HepG2 (cell line): ENCODE data around the gene TM4SF20. TPM values are rescaled to one million over a fixed set of nuclear protein-coding genes. Genes with fewer than 3 reads are reported as not detected.

Source experiments
- BATF2 ChIP-seq: sonication (generic); formaldehyde crosslinking; IDR thresholded peaks from 2 replicates; pipeline ENCODE4 v1.8.0; 2022; ENCODE audit warnings: mild to moderate bottlenecking, missing genetic modification reagents, moderate library complexity
- CREM ChIP-seq, 2 experiments: sonication (generic) in 1 of 2; formaldehyde crosslinking in 1 of 2; IDR thresholded peaks; 2 replicates each; pipeline versions ENCODE4 v1.4.0 to v1.6.1; 2016 to 2020; ENCODE audit warnings: antibody characterized with exemption in 1 of 2, mild to moderate bottlenecking in 1 of 2, missing genetic modification reagents in 1 of 2
- CTCF ChIP-seq: sonication (generic); formaldehyde crosslinking; IDR thresholded peaks from 2 replicates; pipeline ENCODE4 v1.5.0; 2020; ENCODE audit warnings: mild to moderate bottlenecking, missing genetic modification reagents, moderate library complexity
- HBP1 ChIP-seq: IDR thresholded peaks from 2 replicates; pipeline ENCODE4 v1.6.1; 2016; ENCODE audit warnings: low read depth, control low read depth
- HNRNPUL1 ChIP-seq: fragments of 200-400 bp; formaldehyde crosslinking; IDR thresholded peaks from 2 replicates; pipeline ENCODE4 v1.6.1; 2017; ENCODE audit warnings: low read depth, mild to moderate bottlenecking, low read length, moderate library complexity
- MEF2D ChIP-seq: sonication (generic); formaldehyde crosslinking; IDR thresholded peaks from 2 replicates; pipeline ENCODE4 v1.5.1; 2020; ENCODE audit warnings: mild to moderate bottlenecking, missing genetic modification reagents
- NKX3-1 ChIP-seq: sonication (generic); formaldehyde crosslinking; IDR thresholded peaks from 2 replicates; pipeline ENCODE4 v1.5.0; 2020; ENCODE audit warnings: missing genetic modification reagents
- PRDM15 ChIP-seq: sonication (generic); formaldehyde crosslinking; IDR thresholded peaks from 2 replicates; pipeline ENCODE4 v1.4.0; 2020; ENCODE audit warnings: missing genetic modification reagents
- RERE ChIP-seq: IDR thresholded peaks from 2 replicates; pipeline ENCODE4 v1.6.1; 2016; ENCODE audit warnings: low read depth, missing genetic modification reagents, missing compliant biosample characterization
- SRSF9 ChIP-seq: fragments of 200-400 bp; formaldehyde crosslinking; IDR thresholded peaks from 2 replicates; pipeline ENCODE4 v1.6.1; 2018; ENCODE audit warnings: borderline replicate concordance, mild to moderate bottlenecking, low read depth, low read length; ENCODE audit not compliant: insufficient read depth, poor library complexity, severe bottlenecking
- SRY ChIP-seq: sonication (generic); formaldehyde crosslinking; IDR thresholded peaks from 2 replicates; pipeline ENCODE4 v1.8.0; 2022; ENCODE audit warnings: mild to moderate bottlenecking, missing genetic modification reagents
- TCF7L2 ChIP-seq: IDR thresholded peaks from 2 replicates; pipeline ENCODE4 v1.6.1; 2011; ENCODE audit warnings: mild to moderate bottlenecking, low read depth, low read length, moderate library complexity
- ZC3H4 ChIP-seq: sonication (generic); formaldehyde crosslinking; IDR thresholded peaks from 2 replicates; pipeline ENCODE4 v1.4.0; 2020; ENCODE audit warnings: missing genetic modification reagents, borderline replicate concordance
- ZNF292 ChIP-seq: sonication (generic); formaldehyde crosslinking; IDR thresholded peaks from 2 replicates; pipeline ENCODE4 v1.8.1; 2022; ENCODE audit warnings: mild to moderate bottlenecking, low read depth, missing genetic modification reagents, borderline replicate concordance
- polyA plus RNA-seq, 8 experiments: library from polyadenylated mRNA; depleted of rRNA in 3 of 8; stranded (reverse) in 7 of 8; unstranded in 1 of 8; fragments of >200 nt; fragmentation: Illumina TruSeq in 4 of 8; extraction: Trizol in 4 of 8; gene quantifications; 2 replicates each; pipeline versions ENCODE4 v1.2.1 to v1.2.3, GENCODE V29; 2011 to 2016; ENCODE audit warnings: low read depth in 4 of 8, missing spikeins in 1 of 8, mixed read lengths in 1 of 8; ENCODE audit not compliant: insufficient read depth in 1 of 8
- total RNA-seq, 5 experiments: library from RNA; depleted of rRNA; stranded (reverse); fragments of >200 nt; fragmentation: Illumina TruSeq; extraction: Trizol; gene quantifications; 2 replicates each; pipeline ENCODE4 v1.2.3, GENCODE V29; 2016; ENCODE audit warnings: low read depth in 1 of 5

TM4SF20 gene
- total and polyA plus RNA-seq, 2 of the 13 experiments (the other 11 are each of a cell fraction or from before 2014, with no cell fraction given), result not detected

GRCh38 chr2:227406177-227407031 lies 27.3 kb upstream of the TM4SF20 start (continued):
- TF ChIP-seq RERE (CRISPR knock-in tag), result no peak
- TF ChIP-seq TCF7L2, result no peak
- TF ChIP-seq MEF2D (CRISPR knock-in tag), result peak; percentile 72
- TF ChIP-seq HNRNPUL1, result no peak
- no peak for TF ChIP-seq NKX3-1
- TF ChIP-seq PRDM15 (CRISPR knock-in tag), result no peak
- TF ChIP-seq SRY, result no peak
- TF ChIP-seq ZC3H4, result no peak
- peak; percentile 82; the same call in 1 of the 2 replicates for TF ChIP-seq ZNF292 (CRISPR knock-in tag)
- no peak for TF ChIP-seq BATF2
- TF ChIP-seq HBP1 (CRISPR knock-in tag), result 0 out of 2 replicates have a peak, but pooled peaks have one; percentile 80
- TF ChIP-seq CTCF, result peak; percentile 98
- no peak for TF ChIP-seq SRSF9
- peak; percentile 89 for TF ChIP-seq CREM (IDR thresholded peaks at IDR 0.05)
- TF ChIP-seq CREM (CRISPR knock-in tag; IDR thresholded peaks at IDR 0.05), result 0 out of 2 replicates have a peak, but pooled peaks have one; percentile 16
